ENCODE results near the gene MYLK3.
A peak's percentile ranks its signal among the peaks of the same experiment; 100 is the strongest.

MYLK3 gene

DNA sequence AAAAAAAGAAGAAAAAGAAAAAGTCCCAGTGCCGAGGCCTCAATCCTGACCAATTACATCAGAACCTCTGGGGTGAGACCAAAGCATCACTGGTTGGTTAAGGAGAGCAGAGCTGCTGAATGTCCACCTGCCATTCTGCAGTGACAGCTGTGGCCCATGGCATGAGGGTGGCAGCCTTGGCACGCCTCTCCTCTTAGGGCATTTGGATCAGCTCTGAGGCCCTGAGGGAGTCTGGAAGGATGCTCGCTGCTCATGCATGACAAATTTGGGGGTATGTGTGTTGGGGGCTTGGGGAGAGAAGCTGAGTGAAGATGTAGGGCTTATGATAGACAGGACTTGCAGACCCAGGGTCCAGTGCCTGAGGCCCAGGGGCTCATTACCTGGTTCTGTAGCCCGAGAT is 26.3 kb downstream of the MYLK3 start:
- DNase-seq, result no peak

GRCh38 chr16:46720619-46721018 is 27.5 kb downstream of the MYLK3 start:
- no peak for DNase-seq

GRCh38 chr16:46719528-46719927 is 28.6 kb downstream of the MYLK3 start:
- DNase-seq, result no peak

GRCh38 chr16:46718214-46718613 is 29.9 kb downstream of the MYLK3 start:
- no peak for DNase-seq

DNA sequence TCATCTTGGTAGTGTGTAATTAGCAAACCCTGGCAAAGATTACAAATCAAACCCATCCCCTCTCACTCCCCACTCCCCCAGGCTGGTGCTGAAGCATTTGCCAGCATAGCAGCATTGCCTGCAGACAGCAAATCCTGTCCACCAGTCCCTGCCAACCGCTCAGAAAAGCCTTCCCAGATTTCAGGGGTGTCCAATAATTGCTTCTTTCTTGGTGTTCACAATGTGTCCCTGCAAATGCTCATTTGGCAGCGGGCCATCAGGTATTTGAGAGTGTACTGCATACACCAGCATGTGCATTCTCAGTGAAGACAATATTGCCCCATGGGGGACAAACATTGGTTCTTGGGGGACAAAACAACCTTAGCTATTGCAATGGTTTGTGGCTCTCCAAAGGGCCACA is 30.5 kb downstream of the MYLK3 start:
- DNase-seq, result no peak

DNA sequence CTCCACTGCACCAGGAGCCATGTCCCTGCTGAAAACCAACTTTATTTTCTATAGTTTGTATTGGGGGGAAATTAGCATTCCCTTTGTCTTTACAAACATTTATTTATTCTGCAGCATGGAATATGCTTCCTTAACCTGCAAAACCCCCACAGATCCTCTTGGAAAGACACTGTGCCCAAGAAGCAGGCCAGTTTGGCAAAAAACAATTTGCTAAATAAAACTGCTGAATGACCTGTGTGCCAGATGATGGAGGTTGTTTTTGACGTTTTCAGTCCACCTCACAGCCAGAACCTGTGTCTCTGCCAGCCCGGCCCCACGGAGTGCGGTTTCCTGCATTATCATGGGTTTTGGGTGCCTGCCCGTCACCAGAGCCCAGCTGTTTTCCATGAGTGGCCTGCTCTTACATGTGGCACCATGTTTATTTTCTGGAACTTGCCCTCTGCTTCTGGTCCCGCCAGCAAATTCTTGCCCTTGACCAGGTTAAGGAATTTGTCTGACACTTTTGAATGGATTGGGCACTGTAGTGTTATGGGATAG is 32.3 kb downstream of the MYLK3 start:
- no peak for DNase-seq

DNA sequence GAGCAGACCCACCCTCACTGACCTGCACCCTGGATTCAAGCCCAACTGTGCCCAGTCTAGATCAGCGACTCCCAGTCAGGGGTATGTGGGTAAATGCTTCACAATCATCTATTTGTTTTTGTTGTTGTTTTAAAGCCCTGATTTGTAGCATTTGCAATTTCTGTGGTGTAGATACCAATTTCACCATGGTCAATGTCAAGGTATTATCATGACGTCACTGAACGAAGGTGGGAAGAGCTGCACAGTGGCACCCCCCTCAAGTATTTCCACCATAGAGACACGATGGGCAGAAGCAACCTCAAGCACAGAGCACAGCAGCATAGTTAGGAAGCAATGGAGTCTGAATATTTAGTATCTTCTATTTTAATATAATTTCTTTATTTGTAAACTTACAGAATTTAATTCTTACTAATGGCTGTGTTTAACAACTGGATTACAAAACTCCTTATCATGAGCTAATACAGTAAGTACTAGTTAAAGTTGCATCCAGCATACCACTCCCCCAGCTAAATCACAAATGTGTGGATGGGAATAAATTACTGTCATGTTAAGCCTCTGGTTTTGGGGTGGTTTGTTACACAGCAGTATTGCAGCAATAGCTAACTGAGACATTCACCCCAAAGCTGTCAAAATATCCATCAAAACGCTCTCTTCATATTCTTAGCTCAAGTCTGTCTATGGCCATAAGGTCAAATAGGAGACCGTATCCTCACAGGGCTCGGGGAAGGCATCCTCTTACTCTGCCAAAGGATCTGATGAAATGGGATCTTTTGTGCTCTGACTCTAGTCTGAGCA is 33.1 kb downstream of the MYLK3 start:
- no peak for DNase-seq

DNA sequence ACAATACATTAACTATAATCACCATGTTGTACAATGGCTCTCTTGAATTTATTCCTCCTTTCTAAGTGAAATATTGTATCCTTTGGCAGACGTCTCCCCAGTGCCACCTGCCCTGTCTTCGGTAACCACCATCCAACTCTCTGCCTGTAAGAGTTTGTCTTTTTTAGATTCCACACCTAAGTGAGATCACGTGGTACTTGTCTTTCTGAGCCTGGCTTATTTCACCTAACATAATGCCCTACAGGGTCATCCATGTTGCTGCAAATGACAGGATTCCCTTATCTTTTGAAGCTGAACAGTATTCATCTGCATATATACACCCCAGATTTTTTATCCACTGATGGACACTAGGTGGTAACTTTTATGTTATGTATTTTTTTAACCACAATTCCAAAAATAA is 34.5 kb downstream of the MYLK3 start:
- DNase-seq, result no peak

DNA sequence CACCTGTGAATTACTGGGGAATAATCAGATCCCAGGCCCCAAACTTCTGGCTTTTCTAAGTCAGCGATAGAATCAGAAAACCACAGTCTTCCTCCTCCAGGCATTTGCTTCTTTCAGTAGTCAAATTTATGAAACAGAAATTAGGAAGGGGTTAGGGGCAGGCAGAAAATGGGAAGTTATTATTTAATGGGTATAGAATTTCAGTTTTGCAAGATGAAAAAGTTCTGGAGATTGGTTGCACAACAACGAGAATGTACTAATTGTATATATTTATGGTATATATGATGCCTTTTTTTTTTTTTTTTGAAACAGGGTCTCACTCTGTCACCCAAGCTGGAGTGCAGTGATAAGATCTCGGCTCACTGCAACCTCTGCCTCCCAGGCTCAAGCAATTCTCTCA is 35.2 kb downstream of the MYLK3 start:
- no peak for DNase-seq

DNA sequence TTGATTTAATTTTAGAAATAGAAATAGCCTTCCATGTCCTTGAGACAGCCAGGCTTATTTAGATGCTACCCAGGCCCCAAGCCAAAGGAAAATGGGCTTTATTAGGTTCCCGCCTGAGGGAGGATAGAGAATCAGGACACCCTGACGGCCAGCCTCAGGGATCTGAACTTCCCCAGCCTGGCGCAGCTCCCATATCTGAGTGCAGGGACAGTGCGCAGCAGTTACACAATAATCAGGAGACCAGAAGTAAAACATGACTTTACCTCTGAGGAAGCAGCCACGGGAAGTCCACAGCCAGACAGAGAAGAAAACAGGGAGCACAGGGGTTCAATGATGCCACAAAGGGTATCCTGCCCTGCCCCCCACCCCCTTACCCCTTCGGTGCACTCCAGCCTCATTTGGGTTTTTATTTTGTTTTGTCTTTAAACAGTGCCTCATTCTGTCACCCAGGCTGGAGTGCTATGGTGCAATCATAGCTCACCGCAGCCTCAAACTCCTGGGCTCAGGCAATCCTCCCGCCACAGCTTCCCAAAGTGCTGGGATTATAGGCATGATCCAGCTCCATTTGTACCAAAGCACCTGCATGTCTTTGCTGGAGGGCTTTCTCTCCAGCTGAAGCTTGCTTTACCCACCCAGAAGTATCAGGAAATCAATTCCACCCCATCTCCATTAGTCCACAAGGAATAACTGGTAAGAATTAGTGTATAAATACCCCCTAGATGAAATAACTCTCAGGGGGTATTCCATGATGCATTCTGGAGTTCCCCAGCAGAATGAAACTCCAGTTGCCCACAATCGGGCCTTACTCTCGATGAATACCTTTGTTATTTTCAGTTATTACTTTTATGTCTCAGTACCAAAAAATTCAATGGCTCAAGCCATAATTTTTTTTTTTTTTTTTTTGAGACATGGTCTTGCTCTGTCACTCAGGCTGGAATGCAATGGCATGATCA is 36.8 kb downstream of the MYLK3 start:
- no peak for DNase-seq

DNA sequence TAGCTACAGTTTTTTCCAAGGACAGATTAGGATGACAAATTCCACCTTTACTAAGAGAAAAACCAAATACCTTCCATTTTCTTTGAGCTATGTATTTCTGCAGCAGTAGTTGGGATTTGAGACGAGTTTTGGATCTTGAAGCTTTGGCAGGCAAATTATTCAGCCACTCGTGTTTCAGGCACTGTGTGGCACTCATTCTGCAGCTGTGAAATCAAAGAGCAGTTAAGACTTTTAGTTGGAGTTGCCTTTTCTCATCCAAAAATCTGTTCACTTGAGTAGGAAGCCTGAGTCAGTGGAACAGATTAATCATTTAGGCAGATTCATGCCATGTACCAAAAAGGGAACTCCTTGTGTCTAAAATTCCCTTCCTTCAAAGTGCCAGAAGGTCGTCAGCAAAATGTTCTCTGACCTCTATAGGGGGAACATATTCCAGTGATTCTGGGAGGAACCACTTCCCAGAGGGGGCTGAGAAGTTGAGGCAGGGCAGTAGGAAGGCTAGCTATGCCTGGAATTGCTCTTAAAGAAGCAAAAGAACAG is 38.6 kb downstream of the MYLK3 start:
- DNase-seq, result no peak

DNA sequence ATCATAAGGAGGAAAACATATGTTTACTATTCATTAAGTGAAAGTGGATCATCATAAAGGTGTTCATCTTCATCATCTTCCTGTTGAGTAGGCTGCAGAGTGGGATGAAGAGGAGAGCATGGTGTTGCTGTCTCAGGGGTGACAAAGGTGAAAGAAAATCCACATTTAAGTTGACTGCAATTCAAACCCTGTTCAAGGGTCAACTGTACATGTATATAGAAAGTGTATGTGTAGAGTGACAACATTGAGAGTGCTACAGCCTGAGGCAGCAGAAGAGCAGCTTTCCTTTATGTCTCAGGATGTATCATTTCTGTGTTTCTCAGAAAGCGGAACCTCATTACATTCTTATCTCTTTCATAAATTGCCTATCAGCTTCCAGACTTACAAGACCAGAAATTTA is 41.5 kb downstream of the MYLK3 start:
- no peak for DNase-seq

- no peak for DNase-seq
These were observed 46.1 kb downstream of the MYLK3 start for GRCh38 chr16:46702030-46702429.

- no peak for DNase-seq
These were observed 46.5 kb downstream of the MYLK3 start for GRCh38 chr16:46701615-46702014.

DNA sequence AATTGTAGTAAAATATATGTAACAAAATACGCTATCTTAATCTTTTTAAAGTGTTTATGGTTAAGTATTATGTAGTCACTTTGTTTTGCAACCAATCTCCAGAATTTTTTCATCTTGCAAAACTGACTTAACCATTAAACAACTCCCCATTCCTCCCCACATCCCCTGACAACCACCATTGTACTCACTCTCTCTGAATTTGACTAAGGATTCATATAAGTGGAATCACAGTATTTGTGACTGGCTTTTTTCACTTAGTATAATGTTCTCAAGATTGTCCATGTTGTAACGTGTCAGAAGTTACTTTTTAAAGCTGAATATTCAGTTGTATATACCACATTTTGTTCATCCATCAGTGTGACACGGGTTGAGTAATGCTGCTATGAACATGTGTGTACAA is 48.1 kb downstream of the MYLK3 start:
- DNase-seq, result no peak

- no peak for DNase-seq
These were observed 51.2 kb downstream of the MYLK3 start for GRCh38 chr16:46696957-46697356.

DNA sequence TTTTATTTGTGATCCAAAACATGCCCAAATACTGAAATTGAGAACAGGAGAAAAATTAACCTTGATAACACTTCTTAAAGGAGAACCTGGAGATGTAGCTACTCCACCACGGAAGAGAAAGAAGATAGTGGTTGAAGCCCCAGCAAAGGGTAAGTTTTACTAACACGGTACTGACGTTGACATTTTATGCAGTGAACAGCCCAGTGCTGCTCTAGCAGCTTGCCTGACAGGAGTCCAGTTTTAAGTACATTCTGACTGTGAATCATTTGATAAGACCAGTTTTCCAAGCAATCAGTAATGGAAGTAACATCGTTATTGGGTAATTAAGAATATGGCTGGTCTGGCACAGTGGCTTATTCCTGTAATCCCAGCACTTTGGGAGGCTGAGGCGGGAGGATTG is 52.2 kb downstream of the MYLK3 start:
- DNase-seq, result no peak

DNA sequence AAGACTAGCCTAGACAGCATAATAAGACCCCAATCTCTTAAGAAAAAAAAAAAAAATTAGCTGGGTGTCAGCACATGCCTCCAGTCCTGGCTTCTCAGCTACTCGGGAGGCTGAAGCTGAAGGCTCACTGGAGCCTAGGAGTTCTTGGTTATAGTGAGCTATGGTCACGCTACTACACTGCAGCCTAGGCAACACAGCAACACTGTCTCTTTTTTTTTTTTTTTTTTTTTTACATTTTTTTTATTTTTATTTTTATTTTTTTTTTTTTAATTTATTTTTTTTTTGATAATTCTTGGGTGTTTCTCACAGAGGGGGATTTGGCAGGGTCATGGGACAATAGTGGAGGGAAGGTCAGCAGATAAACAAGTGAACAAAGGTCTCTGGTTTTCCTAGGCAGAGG is 54.5 kb downstream of the MYLK3 start:
- no peak for DNase-seq

DNA sequence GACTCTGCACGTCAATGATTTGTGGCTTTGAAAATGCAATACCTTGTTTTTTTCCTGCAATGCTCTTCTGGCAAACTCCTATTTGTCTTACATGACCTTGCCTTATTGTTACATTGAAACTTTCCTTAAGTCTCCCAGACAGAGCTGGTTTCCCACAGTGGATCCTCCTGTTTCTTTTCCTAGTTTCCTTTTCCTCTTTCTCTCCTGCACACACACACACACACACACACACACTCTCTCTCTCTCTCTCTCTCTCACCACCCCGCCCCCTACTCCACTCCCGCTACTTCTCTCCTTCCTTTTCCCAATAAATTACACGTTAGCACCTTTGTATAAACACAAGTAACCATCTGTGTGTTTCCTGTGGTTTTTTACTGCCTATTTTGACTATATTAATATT is 56.4 kb downstream of the MYLK3 start:
- no peak for DNase-seq

GRCh38 chr16:46690281-46691178 is 57.6 kb downstream of the MYLK3 start:
- DNase-seq, result no peak

- DNase-seq, result peak; percentile 81 to 92
These were observed 58.5 kb downstream of the MYLK3 start, which contains the start of gene ORC6 for GRCh38 chr16:46689365-46690280. TSS of gene ORC6 (plus strand) at chr16:46689659. CDS start at chr16:46689706, 47 bp downstream.
